Mesendoderm (in vitro differentiated cells): ENCODE results near the gene PPP4R2. TPM values are rescaled to one million over a fixed set of nuclear protein-coding genes. Genes with fewer than 3 reads are reported as not detected.

Experiments
- DNase-seq: peaks from one replicate; pipeline ENCODE4 v3.0.0; 2013
- H2AK5ac ChIP-seq: 2 replicates; pipeline ENCODE4 v1.6.1; 2013; ENCODE audit warnings: low read length, inconsistent platforms
- H2BK120ac ChIP-seq: 2 replicates; pipeline ENCODE4 v1.6.1; 2013; ENCODE audit warnings: low read depth, mild to moderate bottlenecking, low read length, moderate library complexity, mixed read lengths
- H2BK15ac ChIP-seq: replicated peaks from 2 replicates; pipeline ENCODE4 v1.6.1; 2013; ENCODE audit warnings: low read depth, mild to moderate bottlenecking, moderate library complexity
- H2BK5ac ChIP-seq: 2 replicates; pipeline ENCODE4 v1.6.1; 2013; ENCODE audit warnings: low read length, inconsistent platforms
- H3K18ac ChIP-seq: 2 replicates; pipeline ENCODE4 v1.6.1; 2013; ENCODE audit warnings: mild to moderate bottlenecking, low read length, mixed read lengths
- H3K23ac ChIP-seq: one replicate; pipeline ENCODE4 v1.6.1; 2013; ENCODE audit warnings: low read length
- H3K27ac ChIP-seq: 2 replicates; pipeline ENCODE4 v1.5.1; 2013; ENCODE audit warnings: low read depth, mild to moderate bottlenecking, inconsistent platforms, low read length, moderate library complexity
- H3K27me3 ChIP-seq: 2 replicates; pipeline ENCODE4 v1.6.1; 2013; ENCODE audit warnings: low read length, control low read depth, mild to moderate bottlenecking, inconsistent platforms; ENCODE audit not compliant: insufficient read depth, poor library complexity
- H3K36me3 ChIP-seq: 2 replicates; pipeline ENCODE4 v1.6.1; 2013; ENCODE audit warnings: low read length, inconsistent platforms; ENCODE audit not compliant: control insufficient read depth, insufficient read depth
- H3K4ac ChIP-seq: one replicate; pipeline ENCODE4 v1.6.1; 2013; ENCODE audit warnings: low read depth, mild to moderate bottlenecking, low read length, moderate library complexity
- H3K4me1 ChIP-seq: 2 replicates; pipeline ENCODE4 v1.6.1; 2013; ENCODE audit warnings: low read depth, low read length, inconsistent platforms; ENCODE audit not compliant: control insufficient read depth
- H3K4me2 ChIP-seq: 2 replicates; pipeline ENCODE4 v1.6.1; 2013; ENCODE audit warnings: low read length
- H3K4me3 ChIP-seq: 2 replicates; pipeline ENCODE4 v1.5.1; 2013; ENCODE audit warnings: mild to moderate bottlenecking, low read length
- H3K56ac ChIP-seq: one replicate; pipeline ENCODE4 v1.6.1; 2013; ENCODE audit warnings: low read length
- H3K79me1 ChIP-seq: 2 replicates; pipeline ENCODE4 v1.6.1; 2013; ENCODE audit warnings: low read length, inconsistent platforms
- H3K79me2 ChIP-seq: 2 replicates; pipeline ENCODE4 v1.6.1; 2013; ENCODE audit warnings: mild to moderate bottlenecking, low read length; ENCODE audit not compliant: control insufficient read depth, insufficient read depth
- H3K9ac ChIP-seq: 2 replicates; pipeline ENCODE4 v1.6.1; 2013; ENCODE audit warnings: low read length, inconsistent platforms
- H4K5ac ChIP-seq: one replicate; pipeline ENCODE4 v1.6.1; 2013; ENCODE audit warnings: low read length
- H4K8ac ChIP-seq: one replicate; pipeline ENCODE4 v1.6.1; 2013; ENCODE audit warnings: low read depth, mild to moderate bottlenecking, control low read depth, low read length, moderate library complexity
- WGBS: extraction: QIAGEN DNeasy Blood & Tissue Kit; methylation state at CpG from one replicate; pipeline ENCODE4 v1.1.7; 2013; ENCODE audit warnings: low lambda C conversion rate, missing lambda C conversion rate; ENCODE audit not compliant: insufficient coverage; ENCODE audit errors: extremely low coverage; 5-methylcytosine and 5-hydroxymethylcytosine counted together
- small RNA-seq: library from polyadenylated mRNA; stranded (forward); fragments of <200 nt; extraction: miRNeasy Mini kit (QIAGEN cat#:217004); gene quantifications from one replicate; pipeline ENCODE3, GENCODE V24; 2013; ENCODE audit not compliant: insufficient read depth

The PPP4R2 gene

DNA sequence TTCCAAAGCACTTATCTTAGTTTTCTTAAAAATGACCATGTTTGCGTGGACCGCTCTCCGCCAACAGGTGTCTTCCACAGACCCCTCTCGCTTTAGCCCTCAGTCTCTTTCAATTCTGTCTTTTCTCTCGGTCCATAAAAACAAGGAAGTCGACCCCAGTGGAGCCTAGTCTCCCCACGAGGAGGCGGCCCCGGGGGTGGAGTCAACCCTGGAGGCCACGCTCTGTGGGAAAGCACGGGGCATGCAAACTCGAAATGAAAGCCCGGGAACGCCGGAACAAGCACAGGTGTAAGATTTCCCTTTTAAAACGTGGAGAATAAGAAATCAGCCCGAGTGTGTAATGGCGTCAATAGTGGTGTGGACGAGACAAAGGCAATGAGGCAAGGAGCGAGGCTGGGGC, 113.9 kb downstream of the PPP4R2 start:
- no peak for DNase-seq
- Histone ChIP-seq H3K4ac (no peak overlapping the region), H3K36me3 (no peaks in the 10 kb centered on the region), H3K79me1 (no peaks in the 10 kb centered on the region), H3K4me3 (no peak overlapping the region), H2AK5ac (no peak overlapping the region), H2BK15ac (no peak overlapping the region), H3K18ac (no peak overlapping the region), H3K4me1 (no peaks in the 10 kb centered on the region), H3K4me2 (no peak overlapping the region), H2BK120ac (no peak overlapping the region), H4K5ac (no peak overlapping the region), H3K27ac (no peak overlapping the region), H4K8ac (no peak overlapping the region), H3K9ac (no peak overlapping the region), H3K56ac (no peak overlapping the region), H3K27me3 (no peaks in the 10 kb centered on the region), H3K79me2 (no peaks in the 10 kb centered on the region), H2BK5ac (no peak overlapping the region), H3K23ac (no peak overlapping the region)
- WGBS = no CpG with 5 or more reads among the region's 20 CpGs

DNA sequence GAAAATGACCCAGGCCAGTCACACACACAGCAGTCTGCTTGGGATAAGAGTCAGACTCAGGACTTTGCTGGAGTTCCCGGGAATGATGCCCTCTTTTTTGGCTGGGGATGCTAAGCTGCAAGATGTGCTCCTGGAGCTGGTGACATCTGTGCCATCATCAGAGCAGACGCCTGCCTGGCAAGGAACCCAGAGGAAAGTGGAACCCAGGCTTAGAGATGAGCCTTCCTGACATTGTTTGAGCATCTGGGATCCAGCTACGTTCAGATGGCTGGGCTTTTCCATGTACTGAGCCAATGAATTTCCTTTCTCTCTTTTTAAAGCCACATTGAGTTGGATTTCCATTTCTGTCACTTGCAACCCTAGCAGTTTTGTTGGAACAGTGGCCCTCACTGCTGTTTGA, 118.1 kb downstream of the PPP4R2 start:
- no CpG with 5 or more reads among the region's 3 CpGs for WGBS

DNA sequence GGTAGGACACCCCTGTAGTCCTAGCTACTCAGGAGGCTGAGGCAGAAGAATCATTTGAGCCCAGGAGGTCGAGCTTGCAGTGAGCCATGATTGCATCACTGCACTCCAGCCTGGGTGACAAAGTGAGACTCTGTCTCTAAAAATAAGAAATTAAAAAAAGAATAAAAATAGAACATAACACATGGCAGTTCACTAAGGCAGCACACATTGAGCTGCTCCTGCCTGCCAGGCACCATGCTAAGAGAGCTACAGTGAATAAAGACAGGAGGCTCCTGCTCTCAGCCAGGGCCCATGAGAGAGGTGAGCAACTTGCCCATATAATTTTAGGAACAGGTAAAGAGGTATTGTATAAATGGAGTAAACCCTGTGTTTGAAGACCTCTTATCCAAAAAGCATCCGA, 119.2 kb downstream of the PPP4R2 start:
- Histone ChIP-seq H3K4ac (no peak overlapping the region), H4K8ac (no peak overlapping the region), H3K36me3 (no peaks in the 10 kb centered on the region), H3K79me1 (no peaks in the 10 kb centered on the region), H2BK5ac (no peak overlapping the region), H3K4me3 (no peak overlapping the region), H3K4me2 (no peak overlapping the region), H2BK15ac (no peak overlapping the region), H3K18ac (no peak overlapping the region), H4K5ac (no peak overlapping the region), H3K4me1 (no peaks in the 10 kb centered on the region), H3K9ac (no peak overlapping the region), H3K79me2 (no peaks in the 10 kb centered on the region), H3K23ac (no peak overlapping the region), H3K56ac (no peak overlapping the region), H3K27ac (no peak overlapping the region), H3K27me3 (no peaks in the 10 kb centered on the region), H2AK5ac (no peak overlapping the region), H2BK120ac (no peak overlapping the region)
- DNase-seq = no peak
- no CpG with 5 or more reads among the region's 2 CpGs for WGBS

More for the DNA sequence above, 118.1 kb downstream of the PPP4R2 start:
- H3K4me1 ChIP-seq = no peaks in the 10 kb centered on the region
- H4K5ac ChIP-seq = no peak overlapping the region
- no peak overlapping the region for H2BK120ac ChIP-seq
- H4K8ac ChIP-seq = no peak overlapping the region
- H3K79me1 ChIP-seq = no peaks in the 10 kb centered on the region
- no peak overlapping the region for H3K27ac ChIP-seq
- H2BK5ac ChIP-seq = no peak overlapping the region
- no peak for DNase-seq
- H3K4me3 ChIP-seq = no peak overlapping the region
- H3K79me2 ChIP-seq = no peaks in the 10 kb centered on the region
- H3K27me3 ChIP-seq = no peaks in the 10 kb centered on the region
- H2AK5ac ChIP-seq = no peak overlapping the region
- no peak overlapping the region for H3K18ac ChIP-seq
- H3K9ac ChIP-seq = no peak overlapping the region
- H3K4ac ChIP-seq = no peak overlapping the region
- H3K36me3 ChIP-seq = no peaks in the 10 kb centered on the region
- H3K56ac ChIP-seq = no peak overlapping the region
- H3K23ac ChIP-seq = no peak overlapping the region
- no peak overlapping the region for H2BK15ac ChIP-seq
- H3K4me2 ChIP-seq = no peak overlapping the region

Small RNAs within 50 kb of the gene (small RNA-seq; reads per million reads assigned to genes)
- gene RNU2-64P = not detected
- gene RNU6-557P = not detected
- gene RNU7-19P = not detected
